Measurements from ENCODE around the gene IDH2.
A peak's percentile ranks its signal among the peaks of the same experiment; 100 is the strongest.
"Not testable (repeated sequence)": the region's sequence is repeated elsewhere in the genome, so short reads cannot be mapped to it uniquely, and the experiment has no call there.

The IDH2 gene

GRCh38 chr15:90075420-90076289 lies 26.6 kb downstream of the IDH2 start:
- Mint-ChIP-seq H3K36me3 (ENCODE audit: insufficient read depth) (peaks cover 4% of the 10 kb centered on the region), H3K9me3 (no peaks in the 10 kb centered on the region), H3K4me3 (no peak overlapping the region), H3K4me1 (peaks cover 5% of the 10 kb centered on the region), H3K27me3 (no peaks in the 10 kb centered on the region), H3K27ac (ENCODE audit: low read depth) (no peak overlapping the region)
- DNase-seq (ENCODE audit: low spot score in 2 of 2) (no peak), ATAC-seq (replicated peaks; ENCODE audit: extremely low read depth, poor library complexity, severe bottlenecking) (no peak)

GRCh38 chr15:90074916-90075315 lies 27.4 kb downstream of the IDH2 start:
- no peak overlapping the region for H3K4me3 Mint-ChIP-seq
- no peaks in the 10 kb centered on the region for H3K9me3 Mint-ChIP-seq
- H3K27me3 Mint-ChIP-seq, result no peaks in the 10 kb centered on the region
- peaks cover 4% of the 10 kb centered on the region for H3K36me3 Mint-ChIP-seq (ENCODE audit: insufficient read depth)
- DNase-seq (ENCODE audit: low spot score in 2 of 2) (no peak), ATAC-seq (replicated peaks; ENCODE audit: extremely low read depth, poor library complexity, severe bottlenecking) (no peak)
- H3K27ac Mint-ChIP-seq (ENCODE audit: low read depth), result no peak overlapping the region
- H3K4me1 Mint-ChIP-seq, result no peaks in the 10 kb centered on the region

GRCh38 chr15:90074023-90074422 lies 28.2 kb downstream of the IDH2 start:
- Mint-ChIP-seq H3K27ac (ENCODE audit: low read depth) (peak overlapping the region; percentile 71), H3K9me3 (no peaks in the 10 kb centered on the region), H3K4me1 (no peaks in the 10 kb centered on the region), H3K27me3 (no peaks in the 10 kb centered on the region), H3K36me3 (ENCODE audit: insufficient read depth) (peaks cover 2% of the 10 kb centered on the region), H3K4me3 (no peak overlapping the region)
- DNase-seq (ENCODE audit: low spot score in 2 of 2), result no peak
- no peak for ATAC-seq (replicated peaks; ENCODE audit: extremely low read depth, poor library complexity, severe bottlenecking)

- Mint-ChIP-seq H3K9me3 (no peaks in the 10 kb centered on the region), H3K4me3 (no peak overlapping the region), H3K4me1 (no peaks in the 10 kb centered on the region), H3K27ac (ENCODE audit: low read depth) (peak overlapping the region; percentile 71), H3K27me3 (no peaks in the 10 kb centered on the region), H3K36me3 (ENCODE audit: insufficient read depth) (peaks cover 2% of the 10 kb centered on the region)
- DNase-seq (ENCODE audit: low spot score in 2 of 2) (no peak), ATAC-seq (replicated peaks; ENCODE audit: extremely low read depth, poor library complexity, severe bottlenecking) (no peak)
These were observed 29.2 kb downstream of the IDH2 start for GRCh38 chr15:90072978-90073640.

GRCh38 chr15:90071220-90071807 lies 31.0 kb downstream of the IDH2 start:
- Mint-ChIP-seq H3K4me3 (no peak overlapping the region), H3K4me1 (no peaks in the 10 kb centered on the region), H3K36me3 (ENCODE audit: insufficient read depth) (peaks cover 4% of the 10 kb centered on the region), H3K9me3 (no peaks in the 10 kb centered on the region), H3K27me3 (no peaks in the 10 kb centered on the region), H3K27ac (ENCODE audit: low read depth) (no peak overlapping the region)
- DNase-seq (ENCODE audit: low spot score in 2 of 2) (peak; percentile 65 to 69), ATAC-seq (replicated peaks; ENCODE audit: extremely low read depth, poor library complexity, severe bottlenecking) (peak; percentile 93)

GRCh38 chr15:90070623-90071022 lies 31.6 kb downstream of the IDH2 start:
- not testable (repeated sequence) for H3K27ac Mint-ChIP-seq (ENCODE audit: low read depth); H3K4me1 Mint-ChIP-seq; H3K9me3 Mint-ChIP-seq; H3K4me3 Mint-ChIP-seq; H3K36me3 Mint-ChIP-seq (ENCODE audit: insufficient read depth); DNase-seq (ENCODE audit: low spot score in 2 of 2); ATAC-seq (replicated peaks; ENCODE audit: extremely low read depth, poor library complexity, severe bottlenecking); H3K27me3 Mint-ChIP-seq

- H3K4me3 Mint-ChIP-seq, result no peak overlapping the region
- peaks cover 4% of the 10 kb centered on the region for H3K36me3 Mint-ChIP-seq (ENCODE audit: insufficient read depth)
- H3K4me1 Mint-ChIP-seq, result no peaks in the 10 kb centered on the region
- DNase-seq (ENCODE audit: low spot score in 2 of 2), result no peak
- H3K9me3 Mint-ChIP-seq, result no peaks in the 10 kb centered on the region
- no peak for ATAC-seq (replicated peaks; ENCODE audit: extremely low read depth, poor library complexity, severe bottlenecking)
- H3K27ac Mint-ChIP-seq (ENCODE audit: low read depth), result no peak overlapping the region
- H3K27me3 Mint-ChIP-seq, result no peaks in the 10 kb centered on the region
These were observed 34.2 kb downstream of the IDH2 start for GRCh38 chr15:90067953-90068606.

GRCh38 chr15:90067181-90067952 lies 34.9 kb downstream of the IDH2 start:
- H3K4me3 Mint-ChIP-seq, result no peak overlapping the region
- DNase-seq (ENCODE audit: low spot score in 2 of 2), result no peak
- no peak for ATAC-seq (replicated peaks; ENCODE audit: extremely low read depth, poor library complexity, severe bottlenecking)
- no peaks in the 10 kb centered on the region for H3K27me3 Mint-ChIP-seq
- peaks cover under 1% of the 10 kb centered on the region for H3K4me1 Mint-ChIP-seq
- H3K9me3 Mint-ChIP-seq, result no peaks in the 10 kb centered on the region
- H3K27ac Mint-ChIP-seq (ENCODE audit: low read depth), result no peak overlapping the region
- peaks cover 4% of the 10 kb centered on the region for H3K36me3 Mint-ChIP-seq (ENCODE audit: insufficient read depth)

GRCh38 chr15:90065682-90066049 lies 36.6 kb downstream of the IDH2 start:
- peaks cover 2% of the 10 kb centered on the region for H3K36me3 Mint-ChIP-seq (ENCODE audit: insufficient read depth)
- H3K4me1 Mint-ChIP-seq, result peaks cover 12% of the 10 kb centered on the region
- no peak overlapping the region for H3K27ac Mint-ChIP-seq (ENCODE audit: low read depth)
- no peaks in the 10 kb centered on the region for H3K9me3 Mint-ChIP-seq
- no peak for DNase-seq (ENCODE audit: low spot score in 2 of 2)
- ATAC-seq (replicated peaks; ENCODE audit: extremely low read depth, poor library complexity, severe bottlenecking), result no peak
- H3K4me3 Mint-ChIP-seq, result no peak overlapping the region
- H3K27me3 Mint-ChIP-seq, result no peaks in the 10 kb centered on the region

GRCh38 chr15:90064911-90065681 lies 37.2 kb downstream of the IDH2 start:
- no peaks in the 10 kb centered on the region for H3K27me3 Mint-ChIP-seq
- DNase-seq (ENCODE audit: low spot score in 2 of 2), result no peak
- peaks cover 13% of the 10 kb centered on the region for H3K4me1 Mint-ChIP-seq
- no peak for ATAC-seq (replicated peaks; ENCODE audit: extremely low read depth, poor library complexity, severe bottlenecking)
- H3K36me3 Mint-ChIP-seq (ENCODE audit: insufficient read depth), result peaks cover 2% of the 10 kb centered on the region
- no peak overlapping the region for H3K4me3 Mint-ChIP-seq
- no peak overlapping the region for H3K27ac Mint-ChIP-seq (ENCODE audit: low read depth)
- H3K9me3 Mint-ChIP-seq, result no peaks in the 10 kb centered on the region

- no peaks in the 10 kb centered on the region for H3K27me3 Mint-ChIP-seq
- no peak overlapping the region for H3K4me3 Mint-ChIP-seq
- H3K27ac Mint-ChIP-seq (ENCODE audit: low read depth), result no peak overlapping the region
- ATAC-seq (replicated peaks; ENCODE audit: extremely low read depth, poor library complexity, severe bottlenecking), result no peak
- H3K36me3 Mint-ChIP-seq (ENCODE audit: insufficient read depth), result peaks cover 3% of the 10 kb centered on the region
- no peaks in the 10 kb centered on the region for H3K9me3 Mint-ChIP-seq
- peaks cover 26% of the 10 kb centered on the region for H3K4me1 Mint-ChIP-seq
- no peak for DNase-seq (ENCODE audit: low spot score in 2 of 2)
These were observed 38.5 kb downstream of the IDH2 start for GRCh38 chr15:90063770-90064247.

Measured in central memory CD8-positive, alpha-beta T cell (primary cell).